Suprapubic skin (tissue), 3 donors: Measurements from ENCODE around the gene ACTG1.

Experiments
- CTCF ChIP-seq, 2 donors: fragments of 200-600 bp in 1 of 2; fragments of 450-650 bp in 1 of 2; sonication (generic) in 1 of 2; IDR thresholded peaks; one replicate each; pipeline ENCODE4 v1.5.1; 2016 to 2019; ENCODE audit warnings: antibody characterized with exemption in 2 of 2, mild to moderate bottlenecking in 1 of 2, moderate library complexity in 1 of 2
- EP300 ChIP-seq: sonication (generic); formaldehyde crosslinking; IDR thresholded peaks from one replicate; pipeline ENCODE4 v1.6.1; 2017; ENCODE audit warnings: antibody characterized with exemption
- POLR2A ChIP-seq, 2 donors: fragments of 450-650 bp; IDR thresholded peaks; one replicate each; pipeline ENCODE4 v1.6.1; 2017; ENCODE audit warnings: antibody characterized with exemption in 2 of 2, mild to moderate bottlenecking in 2 of 2, moderate library complexity in 2 of 2

DNA sequence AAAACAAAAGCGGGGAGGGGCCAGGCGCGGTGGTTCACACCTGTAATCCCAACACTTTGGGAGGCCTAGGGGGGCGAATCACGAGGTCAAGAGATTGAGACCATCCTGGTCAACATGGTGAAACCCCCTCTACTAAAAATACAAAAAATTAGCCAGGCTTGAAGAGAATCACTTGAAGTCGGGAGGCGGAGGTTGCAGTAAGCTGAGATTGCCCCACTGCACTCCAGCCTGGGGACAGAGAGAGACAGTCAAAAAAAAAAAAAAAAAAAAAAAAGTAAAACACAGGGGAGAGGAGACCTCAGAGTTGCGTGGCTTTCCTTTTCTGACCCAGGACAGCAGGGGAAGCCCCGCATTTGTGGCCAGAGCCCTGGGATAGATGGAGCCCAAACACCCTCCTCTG, 19.9 kb downstream of the ACTG1 start:
- TF ChIP-seq POLR2A (IDR thresholded peaks at IDR 0.05), result no peak
- TF ChIP-seq EP300, result no peak
- no peak for TF ChIP-seq CTCF (IDR thresholded peaks at IDR 0.05)
